ENCODE data around the gene POLE.

DNA sequence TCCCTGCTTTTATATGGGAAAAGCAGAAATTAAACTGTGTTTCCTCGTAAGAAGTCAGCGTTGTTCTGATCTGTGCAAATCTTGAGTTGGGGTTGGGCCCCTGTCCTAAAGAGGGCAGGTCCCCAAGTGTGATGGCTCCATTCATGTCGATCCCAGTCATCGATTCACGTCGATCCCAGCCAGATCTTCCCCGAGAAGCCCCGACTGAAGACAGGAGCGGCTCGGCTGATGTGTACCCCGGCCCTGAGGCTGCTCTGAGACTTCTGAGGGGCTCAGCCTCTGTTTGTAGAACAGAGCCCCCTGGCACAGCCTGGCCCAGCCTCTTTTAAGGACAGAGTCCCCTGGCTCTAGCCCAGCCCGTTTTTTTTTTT, 32.8 kb upstream of the POLE start:
- TF ChIP-seq POLR2A (IDR thresholded peaks at IDR 0.05; ENCODE audit: low read depth, low read length) (no peak), POLR2AphosphoS5 (IDR thresholded peaks at IDR 0.05; ENCODE audit: low read depth, low read length) (no peak), TAF1 (IDR thresholded peaks at IDR 0.05; ENCODE audit: borderline replicate concordance, low read depth, low read length) (no peak)
